Panc1 (cell line): ENCODE data around the gene DIAPH3. TPM values are rescaled to one million over a fixed set of nuclear protein-coding genes. Genes with fewer than 3 reads are reported as not detected.

Source experiments
- ATAC-seq: fragments of 200-7000 bp; cut with Tn5 transposase; 2 replicates; pipeline ENCODE4 v1.9.1; 2020; ENCODE audit warnings: mild to moderate bottlenecking, moderate library complexity
- BruUV-seq: library from RNA; stranded (reverse); fragments of 400-500 nt; replicated peaks from 2 replicates; lab custom pipeline; 2021; lab: Mats Ljungman, UMichigan
- CTCF ChIA-PET: fragments of 300-600 bp; sonication (Branson Sonifier 250); formaldehyde crosslinking; loops from one replicate; lab custom pipeline; 2022; ENCODE audit warnings: antibody characterized with exemption; lab: Charles Lee
- POLR2A ChIA-PET: fragments of 300-600 bp; sonication (Branson Sonifier 250); formaldehyde crosslinking; loops from one replicate; lab custom pipeline; 2022; ENCODE audit warnings: antibody characterized with exemption; lab: Charles Lee
- DNase-seq: peaks from one replicate; pipeline ENCODE4 v3.0.0-alpha.2; 2010; ENCODE audit warnings: low read depth, low spot score
- H3K27ac ChIP-seq: 2 replicates; pipeline ENCODE4 v1.5.1; 2011; ENCODE audit warnings: mild to moderate bottlenecking, low read length, inconsistent platforms
- H3K27me3 ChIP-seq: fragments of 200-500 bp; sonication (Bioruptor generic); 2 replicates; pipeline ENCODE4 v1.6.0; 2014; ENCODE audit warnings: low read length, inconsistent platforms; ENCODE audit not compliant: control insufficient read depth, insufficient read depth
- H3K36me3 ChIP-seq: fragments of 200-500 bp; sonication (Bioruptor generic); 2 replicates; pipeline ENCODE4 v1.5.1; 2014; ENCODE audit warnings: inconsistent platforms, mild to moderate bottlenecking, low read length, moderate library complexity; ENCODE audit not compliant: control insufficient read depth, insufficient read depth
- H3K4me1 ChIP-seq: 2 replicates; pipeline ENCODE4 v1.5.1; 2011; ENCODE audit warnings: inconsistent platforms, mild to moderate bottlenecking, low read length, moderate library complexity; ENCODE audit not compliant: control insufficient read depth, insufficient read depth
- H3K4me3 ChIP-seq, 2 experiments: 2 replicates each; pipeline ENCODE4 v1.5.1; 2011 to 2012; ENCODE audit warnings: low read depth in 2 of 2, low read length in 2 of 2, mild to moderate bottlenecking in 2 of 2, inconsistent platforms in 1 of 2, moderate library complexity in 1 of 2
- H3K9me3 ChIP-seq: fragments of 200-500 bp; sonication (Bioruptor generic); 2 replicates; pipeline ENCODE4 v1.5.1; 2014; ENCODE audit warnings: low read depth, mild to moderate bottlenecking, inconsistent platforms, low read length, moderate library complexity; ENCODE audit not compliant: control insufficient read depth, insufficient read depth
- POLR2AphosphoS5 ChIP-seq: IDR thresholded peaks from 2 replicates; pipeline ENCODE4 v1.6.1; 2012; ENCODE audit warnings: mild to moderate bottlenecking, low read depth, low read length, moderate library complexity
- SIN3A ChIP-seq: IDR thresholded peaks from 2 replicates; pipeline ENCODE4 v1.6.1; 2012; ENCODE audit warnings: low read depth, mild to moderate bottlenecking, low read length, moderate library complexity, borderline replicate concordance; ENCODE audit not compliant: insufficient read depth
- TCF7L2 ChIP-seq: IDR thresholded peaks from 2 replicates; pipeline ENCODE4 v1.6.1; 2011; ENCODE audit warnings: mild to moderate bottlenecking, low read depth, low read length, inconsistent platforms
- in situ Hi-C: cut with HindIII; loops from 2 replicates; pipeline ENCODE4 v1.10.0; 2016; ENCODE audit warnings: low sequenced_read_pairs, low pct_unique_long_range_greater_than_20kb
- intact Hi-C: fragments of 100-400 bp; cut with micrococcal nuclease; formaldehyde crosslinking; loops from one replicate; pipeline ENCODE4 v1.10.0; 2022; ENCODE audit not compliant: unreplicated experiment
- total RNA-seq: library from RNA; stranded (reverse); gene quantifications from one replicate; pipeline ENCODE4 v1.2.1, GENCODE V29; 2021; ENCODE audit not compliant: unreplicated experiment
- TF ChIP-seq, protein P1 (sequence below): fragments of 450-650 bp; IDR thresholded peaks from 2 replicates; pipeline ENCODE4 v1.5.1; 2017; ENCODE audit warnings: mild to moderate bottlenecking
- TF ChIP-seq, protein P2 (sequence below), 2 experiments: IDR thresholded peaks; 2 replicates each; pipeline ENCODE4 v1.6.1; 2011 to 2012; ENCODE audit warnings: low read depth in 2 of 2, control low read depth in 1 of 2, low read length in 1 of 2, mild to moderate bottlenecking in 1 of 2, moderate library complexity in 1 of 2; ENCODE audit not compliant: insufficient read depth in 1 of 2

DIAPH3 gene
- total RNA-seq, 1 experiment from 2014 or later: 15.4 TPM

GRCh38 chr13:60095300-60095699, 68.4 kb downstream of the DIAPH3 start:
- ATAC-seq (no peak), DNase-seq (no peak)
- in situ Hi-C loops (no loop called here), intact Hi-C loops (no loop called here)
- ChIA-PET POLR2A (interaction anchor here (0.6 kb wide), 1 partner anchor 70 kb away, joined by 4 read pairs; no protein-coding TSS in a partner anchor), CTCF (no interaction called here)
- BruUV-seq: no TSS peak
- no peaks in the 10 kb centered on the region for H3K4me1 ChIP-seq
- no peaks in the 10 kb centered on the region for H3K36me3 ChIP-seq
- H3K27ac ChIP-seq: no peak overlapping the region
- TF ChIP-seq TCF7L2: no peak
- TF ChIP-seq, protein P1, sequence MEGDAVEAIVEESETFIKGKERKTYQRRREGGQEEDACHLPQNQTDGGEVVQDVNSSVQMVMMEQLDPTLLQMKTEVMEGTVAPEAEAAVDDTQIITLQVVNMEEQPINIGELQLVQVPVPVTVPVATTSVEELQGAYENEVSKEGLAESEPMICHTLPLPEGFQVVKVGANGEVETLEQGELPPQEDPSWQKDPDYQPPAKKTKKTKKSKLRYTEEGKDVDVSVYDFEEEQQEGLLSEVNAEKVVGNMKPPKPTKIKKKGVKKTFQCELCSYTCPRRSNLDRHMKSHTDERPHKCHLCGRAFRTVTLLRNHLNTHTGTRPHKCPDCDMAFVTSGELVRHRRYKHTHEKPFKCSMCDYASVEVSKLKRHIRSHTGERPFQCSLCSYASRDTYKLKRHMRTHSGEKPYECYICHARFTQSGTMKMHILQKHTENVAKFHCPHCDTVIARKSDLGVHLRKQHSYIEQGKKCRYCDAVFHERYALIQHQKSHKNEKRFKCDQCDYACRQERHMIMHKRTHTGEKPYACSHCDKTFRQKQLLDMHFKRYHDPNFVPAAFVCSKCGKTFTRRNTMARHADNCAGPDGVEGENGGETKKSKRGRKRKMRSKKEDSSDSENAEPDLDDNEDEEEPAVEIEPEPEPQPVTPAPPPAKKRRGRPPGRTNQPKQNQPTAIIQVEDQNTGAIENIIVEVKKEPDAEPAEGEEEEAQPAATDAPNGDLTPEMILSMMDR: no peak
- no peak for TF ChIP-seq SIN3A
- TF ChIP-seq, protein P2, sequence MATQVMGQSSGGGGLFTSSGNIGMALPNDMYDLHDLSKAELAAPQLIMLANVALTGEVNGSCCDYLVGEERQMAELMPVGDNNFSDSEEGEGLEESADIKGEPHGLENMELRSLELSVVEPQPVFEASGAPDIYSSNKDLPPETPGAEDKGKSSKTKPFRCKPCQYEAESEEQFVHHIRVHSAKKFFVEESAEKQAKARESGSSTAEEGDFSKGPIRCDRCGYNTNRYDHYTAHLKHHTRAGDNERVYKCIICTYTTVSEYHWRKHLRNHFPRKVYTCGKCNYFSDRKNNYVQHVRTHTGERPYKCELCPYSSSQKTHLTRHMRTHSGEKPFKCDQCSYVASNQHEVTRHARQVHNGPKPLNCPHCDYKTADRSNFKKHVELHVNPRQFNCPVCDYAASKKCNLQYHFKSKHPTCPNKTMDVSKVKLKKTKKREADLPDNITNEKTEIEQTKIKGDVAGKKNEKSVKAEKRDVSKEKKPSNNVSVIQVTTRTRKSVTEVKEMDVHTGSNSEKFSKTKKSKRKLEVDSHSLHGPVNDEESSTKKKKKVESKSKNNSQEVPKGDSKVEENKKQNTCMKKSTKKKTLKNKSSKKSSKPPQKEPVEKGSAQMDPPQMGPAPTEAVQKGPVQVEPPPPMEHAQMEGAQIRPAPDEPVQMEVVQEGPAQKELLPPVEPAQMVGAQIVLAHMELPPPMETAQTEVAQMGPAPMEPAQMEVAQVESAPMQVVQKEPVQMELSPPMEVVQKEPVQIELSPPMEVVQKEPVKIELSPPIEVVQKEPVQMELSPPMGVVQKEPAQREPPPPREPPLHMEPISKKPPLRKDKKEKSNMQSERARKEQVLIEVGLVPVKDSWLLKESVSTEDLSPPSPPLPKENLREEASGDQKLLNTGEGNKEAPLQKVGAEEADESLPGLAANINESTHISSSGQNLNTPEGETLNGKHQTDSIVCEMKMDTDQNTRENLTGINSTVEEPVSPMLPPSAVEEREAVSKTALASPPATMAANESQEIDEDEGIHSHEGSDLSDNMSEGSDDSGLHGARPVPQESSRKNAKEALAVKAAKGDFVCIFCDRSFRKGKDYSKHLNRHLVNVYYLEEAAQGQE (IDR thresholded peaks at IDR 0.05; ENCODE audit: insufficient read depth in 1 of 2, low read depth in 2 of 2, low read length in 1 of 2): no peak
- no peak for TF ChIP-seq POLR2AphosphoS5
- no peak overlapping the region for H3K4me3 ChIP-seq
- H3K27me3 ChIP-seq: no peaks in the 10 kb centered on the region
- no peaks in the 10 kb centered on the region for H3K9me3 ChIP-seq

- Histone ChIP-seq H3K4me3 (no peak overlapping the region), H3K4me1 (no peaks in the 10 kb centered on the region), H3K27ac (no peak overlapping the region), H3K27me3 (no peaks in the 10 kb centered on the region), H3K9me3 (no peaks in the 10 kb centered on the region), H3K36me3 (no peaks in the 10 kb centered on the region)
- BruUV-seq: no TSS peak
- CTCF ChIA-PET: no interaction called here
- TF ChIP-seq TCF7L2 (no peak), POLR2AphosphoS5 (no peak), SIN3A (no peak)
- TF ChIP-seq, protein P1: no peak
- TF ChIP-seq, protein P2 (IDR thresholded peaks at IDR 0.05; ENCODE audit: insufficient read depth in 1 of 2, low read depth in 2 of 2, low read length in 1 of 2): no peak
- no peak for DNase-seq
- intact Hi-C loops (no loop called here), in situ Hi-C loops (no loop called here)
- POLR2A ChIA-PET: interaction anchor here (0.6 kb wide), 1 partner anchor 71 kb away, joined by 4 read pairs; no protein-coding TSS in a partner anchor
- no peak for ATAC-seq
Observed at GRCh38 chr13:60094385-60095088, 69.2 kb downstream of the DIAPH3 start.
